Measurements from ENCODE around the gene FLT1.

Gene FLT1

GRCh38 chr13:28324181-28324789, 170.6 kb downstream of the FLT1 start:
- H3K4me3 ChIP-seq (ENCODE audit: low read length): no peak overlapping the region
- no peak overlapping the region for H3K27ac ChIP-seq (ENCODE audit: low read depth, low read length)
- H3K36me3 ChIP-seq (ENCODE audit: insufficient read depth, low read length): peaks cover 11% of the 10 kb centered on the region; the same call in 1 of the 2 replicates
- whole genome bisulfite sequencing: 53% methylated on average over 4 of the region's 4 CpGs
- peaks cover 12% of the 10 kb centered on the region; the same call in 1 of the 2 replicates for H3K4me1 ChIP-seq (ENCODE audit: insufficient read depth, low read length)
- H3K27me3 ChIP-seq (ENCODE audit: insufficient read depth, low read length): no peaks in the 10 kb centered on the region
- H3K9me3 ChIP-seq (ENCODE audit: insufficient read depth, low read depth, low read length): no peaks in the 10 kb centered on the region
- no peak overlapping the region for H3K9ac ChIP-seq (ENCODE audit: low read depth, low read length)

- H3K36me3 ChIP-seq (ENCODE audit: insufficient read depth, low read length): peaks cover 6% of the 10 kb centered on the region; the same call in 1 of the 2 replicates
- peaks cover 3% of the 10 kb centered on the region; the same call in 1 of the 2 replicates for H3K4me1 ChIP-seq (ENCODE audit: insufficient read depth, low read length)
- WGBS: 94% methylated on average over 8 of the region's 11 CpGs
- H3K27ac ChIP-seq (ENCODE audit: low read depth, low read length): no peak overlapping the region
- no peak overlapping the region for H3K4me3 ChIP-seq (ENCODE audit: low read length)
- H3K27me3 ChIP-seq (ENCODE audit: insufficient read depth, low read length): no peaks in the 10 kb centered on the region
- H3K9ac ChIP-seq (ENCODE audit: low read depth, low read length): no peak overlapping the region
- no peaks in the 10 kb centered on the region for H3K9me3 ChIP-seq (ENCODE audit: insufficient read depth, low read depth, low read length)
Observed at GRCh38 chr13:28322256-28322905, 172.5 kb downstream of the FLT1 start.

- H3K27me3 ChIP-seq (ENCODE audit: insufficient read depth, low read length): no peaks in the 10 kb centered on the region
- 97% methylated on average over 2 of the region's 2 CpGs for WGBS
- H3K4me3 ChIP-seq (ENCODE audit: low read length): no peak overlapping the region
- no peak overlapping the region for H3K9ac ChIP-seq (ENCODE audit: low read depth, low read length)
- peaks cover 6% of the 10 kb centered on the region; the same call in 1 of the 2 replicates for H3K36me3 ChIP-seq (ENCODE audit: insufficient read depth, low read length)
- no peaks in the 10 kb centered on the region for H3K4me1 ChIP-seq (ENCODE audit: insufficient read depth, low read length)
- no peaks in the 10 kb centered on the region for H3K9me3 ChIP-seq (ENCODE audit: insufficient read depth, low read depth, low read length)
- H3K27ac ChIP-seq (ENCODE audit: low read depth, low read length): no peak overlapping the region
Observed at GRCh38 chr13:28321756-28322155, 173.2 kb downstream of the FLT1 start.

GRCh38 chr13:28320884-28321574, 173.9 kb downstream of the FLT1 start:
- no peak overlapping the region for H3K27ac ChIP-seq (ENCODE audit: low read depth, low read length)
- peaks cover 6% of the 10 kb centered on the region; the same call in 1 of the 2 replicates for H3K36me3 ChIP-seq (ENCODE audit: insufficient read depth, low read length)
- H3K9ac ChIP-seq (ENCODE audit: low read depth, low read length): no peak overlapping the region
- no peak overlapping the region for H3K4me3 ChIP-seq (ENCODE audit: low read length)
- no peaks in the 10 kb centered on the region for H3K9me3 ChIP-seq (ENCODE audit: insufficient read depth, low read depth, low read length)
- WGBS: 85% methylated on average over 11 of the region's 11 CpGs
- H3K27me3 ChIP-seq (ENCODE audit: insufficient read depth, low read length): no peaks in the 10 kb centered on the region
- no peaks in the 10 kb centered on the region; the same call in 1 of the 2 replicates for H3K4me1 ChIP-seq (ENCODE audit: insufficient read depth, low read length)

GRCh38 chr13:28320209-28320608, 174.7 kb downstream of the FLT1 start:
- Histone ChIP-seq H3K27me3 (ENCODE audit: insufficient read depth, low read length) (no peaks in the 10 kb centered on the region), H3K36me3 (ENCODE audit: insufficient read depth, low read length) (peaks cover 6% of the 10 kb centered on the region; the same call in 1 of the 2 replicates), H3K4me3 (ENCODE audit: low read length) (no peak overlapping the region), H3K4me1 (ENCODE audit: insufficient read depth, low read length) (no peaks in the 10 kb centered on the region; the same call in 1 of the 2 replicates), H3K9ac (ENCODE audit: low read depth, low read length) (no peak overlapping the region), H3K27ac (ENCODE audit: low read depth, low read length) (no peak overlapping the region), H3K9me3 (ENCODE audit: insufficient read depth, low read depth, low read length) (no peaks in the 10 kb centered on the region)
- 95% methylated on average over 6 of the region's 6 CpGs for WGBS

GRCh38 chr13:28319528-28319927, 175.4 kb downstream of the FLT1 start:
- no peaks in the 10 kb centered on the region for H3K9me3 ChIP-seq (ENCODE audit: insufficient read depth, low read depth, low read length)
- WGBS: 89% methylated on average over 5 of the region's 5 CpGs
- H3K27ac ChIP-seq (ENCODE audit: low read depth, low read length): no peak overlapping the region
- no peak overlapping the region for H3K4me3 ChIP-seq (ENCODE audit: low read length)
- no peak overlapping the region for H3K9ac ChIP-seq (ENCODE audit: low read depth, low read length)
- no peaks in the 10 kb centered on the region; the same call in 1 of the 2 replicates for H3K4me1 ChIP-seq (ENCODE audit: insufficient read depth, low read length)
- peaks cover 6% of the 10 kb centered on the region; the same call in 1 of the 2 replicates for H3K36me3 ChIP-seq (ENCODE audit: insufficient read depth, low read length)
- H3K27me3 ChIP-seq (ENCODE audit: insufficient read depth, low read length): no peaks in the 10 kb centered on the region

GRCh38 chr13:28318496-28318895, 176.4 kb downstream of the FLT1 start:
- no peaks in the 10 kb centered on the region; the same call in 1 of the 2 replicates for H3K4me1 ChIP-seq (ENCODE audit: insufficient read depth, low read length)
- H3K27ac ChIP-seq (ENCODE audit: low read depth, low read length): no peak overlapping the region
- H3K4me3 ChIP-seq (ENCODE audit: low read length): no peak overlapping the region
- H3K27me3 ChIP-seq (ENCODE audit: insufficient read depth, low read length): no peaks in the 10 kb centered on the region
- H3K9ac ChIP-seq (ENCODE audit: low read depth, low read length): no peak overlapping the region
- peaks cover 6% of the 10 kb centered on the region; the same call in 1 of the 2 replicates for H3K36me3 ChIP-seq (ENCODE audit: insufficient read depth, low read length)
- no peaks in the 10 kb centered on the region for H3K9me3 ChIP-seq (ENCODE audit: insufficient read depth, low read depth, low read length)
- 95% methylated on average over 7 of the region's 7 CpGs for WGBS

GRCh38 chr13:28316836-28317235, 178.1 kb downstream of the FLT1 start:
- Histone ChIP-seq H3K9ac (ENCODE audit: low read depth, low read length) (no peak overlapping the region), H3K27me3 (ENCODE audit: insufficient read depth, low read length) (no peaks in the 10 kb centered on the region), H3K4me1 (ENCODE audit: insufficient read depth, low read length) (no peaks in the 10 kb centered on the region; the same call in 1 of the 2 replicates), H3K36me3 (ENCODE audit: insufficient read depth, low read length) (peaks cover 6% of the 10 kb centered on the region; the same call in 1 of the 2 replicates), H3K27ac (ENCODE audit: low read depth, low read length) (no peak overlapping the region), H3K4me3 (ENCODE audit: low read length) (no peak overlapping the region), H3K9me3 (ENCODE audit: insufficient read depth, low read depth, low read length) (no peaks in the 10 kb centered on the region)
- whole genome bisulfite sequencing: 94% methylated on average over 7 of the region's 7 CpGs

GRCh38 chr13:28316129-28316528, 178.8 kb downstream of the FLT1 start:
- peaks cover 4% of the 10 kb centered on the region; the same call in 1 of the 2 replicates for H3K36me3 ChIP-seq (ENCODE audit: insufficient read depth, low read length)
- H3K27me3 ChIP-seq (ENCODE audit: insufficient read depth, low read length): no peaks in the 10 kb centered on the region
- H3K9me3 ChIP-seq (ENCODE audit: insufficient read depth, low read depth, low read length): no peaks in the 10 kb centered on the region
- H3K27ac ChIP-seq (ENCODE audit: low read depth, low read length): no peak overlapping the region
- 71% methylated on average over 5 of the region's 5 CpGs for WGBS
- H3K9ac ChIP-seq (ENCODE audit: low read depth, low read length): no peak overlapping the region
- H3K4me1 ChIP-seq (ENCODE audit: insufficient read depth, low read length): no peaks in the 10 kb centered on the region; the same call in 1 of the 2 replicates
- no peak overlapping the region for H3K4me3 ChIP-seq (ENCODE audit: low read length)

GRCh38 chr13:28314879-28315278, 180.0 kb downstream of the FLT1 start:
- Histone ChIP-seq H3K27ac (ENCODE audit: low read depth, low read length) (no peak overlapping the region), H3K9me3 (ENCODE audit: insufficient read depth, low read depth, low read length) (no peaks in the 10 kb centered on the region), H3K36me3 (ENCODE audit: insufficient read depth, low read length) (peaks cover under 1% of the 10 kb centered on the region; the same call in 1 of the 2 replicates), H3K9ac (ENCODE audit: low read depth, low read length) (no peak overlapping the region), H3K27me3 (ENCODE audit: insufficient read depth, low read length) (no peaks in the 10 kb centered on the region), H3K4me3 (ENCODE audit: low read length) (no peak overlapping the region), H3K4me1 (ENCODE audit: insufficient read depth, low read length) (no peaks in the 10 kb centered on the region; the same call in 1 of the 2 replicates)
- WGBS: 96% methylated on average over 6 of the region's 6 CpGs

GRCh38 chr13:28313579-28313978, 181.3 kb downstream of the FLT1 start:
- no peaks in the 10 kb centered on the region for H3K9me3 ChIP-seq (ENCODE audit: insufficient read depth, low read depth, low read length)
- H3K27ac ChIP-seq (ENCODE audit: low read depth, low read length): no peak overlapping the region
- no peaks in the 10 kb centered on the region for H3K27me3 ChIP-seq (ENCODE audit: insufficient read depth, low read length)
- no peak overlapping the region for H3K4me3 ChIP-seq (ENCODE audit: low read length)
- peaks cover 7% of the 10 kb centered on the region for H3K4me1 ChIP-seq (ENCODE audit: insufficient read depth, low read length)
- 88% methylated on average over 5 of the region's 6 CpGs for WGBS
- H3K36me3 ChIP-seq (ENCODE audit: insufficient read depth, low read length): no peaks in the 10 kb centered on the region; the same call in 1 of the 2 replicates
- no peak overlapping the region for H3K9ac ChIP-seq (ENCODE audit: low read depth, low read length)

Data from HUES64 (cell line).